H1 (cell line): ENCODE data around the gene ANAPC15. TPM values are rescaled to one million over a fixed set of nuclear protein-coding genes. Genes with fewer than 3 reads are reported as not detected.
A peak's percentile ranks its signal among the peaks of the same experiment; 100 is the strongest.

Experiments used
- CTCF ChIA-PET: fragments of 300-600 bp; sonication (Branson Sonifier 250); formaldehyde crosslinking; loops from one replicate; lab custom pipeline; 2021; ENCODE audit not compliant: partially characterized antibody; lab: Charles Lee
- POLR2A ChIA-PET: fragments of 300-600 bp; sonication (Branson Sonifier 250); formaldehyde crosslinking; loops from one replicate; lab custom pipeline; 2021; ENCODE audit warnings: inconsistent platforms; ENCODE audit not compliant: partially characterized antibody; lab: Charles Lee
- DNase-seq, 2 experiments: peaks; one replicate each; pipeline versions ENCODE4 v3.0.0 to v3.0.0-alpha.2; 2010 to 2022; ENCODE audit warnings: low spot score in 2 of 2, low read depth in 1 of 2, mixed read lengths in 1 of 2
- FAIRE-seq: peaks from 2 replicates; lab custom pipeline; 2011; peaks lifted over from hg19 to GRCh38; lab: Jason Lieb, UNC
- H2AFZ ChIP-seq: 2 replicates; pipeline ENCODE4 v1.8.1; 2012; ENCODE audit warnings: low read length, inconsistent platforms
- H2AK5ac ChIP-seq: 2 replicates; pipeline ENCODE4 v1.6.1; 2013; ENCODE audit warnings: low read depth, low read length
- H2BK120ac ChIP-seq: replicated peaks from 2 replicates; pipeline ENCODE3; 2013; ENCODE audit warnings: low read depth, low read length, inconsistent platforms
- H2BK12ac ChIP-seq: 2 replicates; pipeline ENCODE4 v1.6.1; 2013; ENCODE audit warnings: low read depth, low read length
- H2BK15ac ChIP-seq: 2 replicates; pipeline ENCODE4 v1.6.1; 2013; ENCODE audit warnings: low read length
- H2BK20ac ChIP-seq: 2 replicates; pipeline ENCODE4 v1.6.1; 2013; ENCODE audit warnings: low read length
- H2BK5ac ChIP-seq: 2 replicates; pipeline ENCODE4 v1.6.1; 2013; ENCODE audit warnings: low read depth, low read length
- H3K14ac ChIP-seq: 2 replicates; pipeline ENCODE4 v1.6.1; 2013; ENCODE audit warnings: inconsistent platforms; ENCODE audit not compliant: insufficient read length
- H3K18ac ChIP-seq: 2 replicates; pipeline ENCODE4 v1.6.1; 2013; ENCODE audit warnings: low read length; ENCODE audit errors: extremely low read depth
- H3K23ac ChIP-seq: 2 replicates; pipeline ENCODE4 v1.6.1; 2013; ENCODE audit warnings: inconsistent platforms; ENCODE audit not compliant: insufficient read length
- H3K23me2 ChIP-seq: 2 replicates; pipeline ENCODE4 v1.6.1; 2013; ENCODE audit warnings: low read depth, low read length
- H3K27ac ChIP-seq: 2 replicates; pipeline ENCODE4 v1.6.1; 2011; ENCODE audit warnings: low read depth, low read length, inconsistent platforms
- H3K27me3 ChIP-seq, 4 experiments: replicated peaks in 1 of 4; 1 replicate in 1 of 4; 2 replicates in 3 of 4; pipeline versions ENCODE4 v1.6.1 to v1.8.1; 2011 to 2013; ENCODE audit warnings: low read length in 3 of 4, mild to moderate bottlenecking in 3 of 4, inconsistent platforms in 2 of 4, mixed read lengths in 2 of 4, moderate library complexity in 1 of 4; ENCODE audit not compliant: control insufficient read depth in 3 of 4, insufficient read depth in 3 of 4; ENCODE audit errors: extremely low read depth in 1 of 4
- H3K36me3 ChIP-seq, 4 experiments: 2 replicates each; pipeline versions ENCODE4 v1.6.1 to v1.8.1; 2011 to 2013; ENCODE audit warnings: mild to moderate bottlenecking in 4 of 4, low read length in 3 of 4, moderate library complexity in 2 of 4, control low read depth in 1 of 4, inconsistent platforms in 1 of 4; ENCODE audit not compliant: insufficient read depth in 4 of 4, control insufficient read depth in 2 of 4
- H3K4ac ChIP-seq: replicated peaks from 2 replicates; pipeline ENCODE3; 2013; ENCODE audit warnings: low read length, low read depth, mixed read lengths, inconsistent platforms; ENCODE audit not compliant: insufficient read length
- H3K4me1 ChIP-seq, 4 experiments: replicated peaks in 1 of 4; 1 replicate in 1 of 4; 2 replicates in 3 of 4; pipeline versions ENCODE4 v1.6.1 to v1.8.1; 2011 to 2013; ENCODE audit warnings: low read length in 3 of 4, inconsistent platforms in 2 of 4, mixed read lengths in 1 of 4; ENCODE audit not compliant: insufficient read depth in 4 of 4, control insufficient read depth in 3 of 4
- H3K4me2 ChIP-seq, 2 experiments: 2 replicates each; pipeline versions ENCODE4 v1.6.1 to v1.8.1; 2011 to 2013; ENCODE audit warnings: low read depth in 2 of 2, low read length in 2 of 2, control low read depth in 1 of 2, inconsistent platforms in 1 of 2, mild to moderate bottlenecking in 1 of 2; ENCODE audit not compliant: insufficient read depth in 1 of 2
- H3K4me3 ChIP-seq, 4 experiments: fragments of 200-600, 300-600 bp in 1 of 4; sonication (generic), shearing (Covaris generic), sonication (Bioruptor Twin) in 1 of 4; 2 replicates each; pipeline versions ENCODE4 v1.5.1 to v1.8.1; 2011 to 2016; ENCODE audit warnings: low read length in 4 of 4, low read depth in 3 of 4, control low read depth in 2 of 4, inconsistent platforms in 2 of 4, mild to moderate bottlenecking in 2 of 4, mixed read lengths in 1 of 4, moderate library complexity in 1 of 4; ENCODE audit not compliant: insufficient read depth in 2 of 4; ENCODE audit errors: extremely low read depth in 1 of 4
- H3K56ac ChIP-seq: replicated peaks from 2 replicates; pipeline ENCODE3; 2013; ENCODE audit warnings: low read depth, mild to moderate bottlenecking, mixed read lengths, low read length, inconsistent platforms; ENCODE audit not compliant: insufficient read length
- H3K79me1 ChIP-seq: 2 replicates; pipeline ENCODE4 v1.6.1; 2013; ENCODE audit warnings: low read depth, low read length, control low read depth
- H3K79me2 ChIP-seq, 2 experiments: 2 replicates each; pipeline versions ENCODE4 v1.6.1 to v1.8.1; 2012 to 2013; ENCODE audit warnings: low read length in 2 of 2, mild to moderate bottlenecking in 2 of 2, inconsistent platforms in 1 of 2; ENCODE audit not compliant: insufficient read depth in 2 of 2, control insufficient read depth in 1 of 2
- H3K9ac ChIP-seq, 4 experiments: replicated peaks in 1 of 4; 1 replicate in 1 of 4; 2 replicates in 3 of 4; pipeline versions ENCODE4 v1.6.1 to v1.8.1; 2011 to 2013; ENCODE audit warnings: low read depth in 3 of 4, low read length in 3 of 4, control low read depth in 2 of 4, mild to moderate bottlenecking in 2 of 4, moderate library complexity in 2 of 4, inconsistent platforms in 1 of 4; ENCODE audit errors: extremely low read depth in 1 of 4
- H3K9me3 ChIP-seq, 2 experiments: 2 replicates each; pipeline versions ENCODE4 v1.6.1 to v1.8.1; 2012 to 2013; ENCODE audit warnings: mild to moderate bottlenecking in 2 of 2, moderate library complexity in 2 of 2, control low read depth in 1 of 2, inconsistent platforms in 1 of 2, low read depth in 1 of 2, low read length in 1 of 2, mixed read lengths in 1 of 2; ENCODE audit not compliant: insufficient read depth in 2 of 2
- H4K20me1 ChIP-seq, 2 experiments: replicated peaks in 1 of 2; 2 replicates each; pipeline versions ENCODE3 to v1.8.1; 2011 to 2013; ENCODE audit warnings: inconsistent platforms in 2 of 2, low read length in 2 of 2, mild to moderate bottlenecking in 1 of 2; ENCODE audit not compliant: insufficient read depth in 2 of 2, control insufficient read depth in 1 of 2
- H4K5ac ChIP-seq: 2 replicates; pipeline ENCODE4 v1.6.1; 2013; ENCODE audit warnings: low read length, low read depth, mixed read lengths, inconsistent platforms; ENCODE audit not compliant: insufficient read length
- H4K8ac ChIP-seq: 2 replicates; pipeline ENCODE4 v1.8.0; 2013; ENCODE audit warnings: mild to moderate bottlenecking, moderate library complexity, low read length, inconsistent platforms; ENCODE audit not compliant: insufficient read depth; ENCODE audit errors: extremely low read depth
- H4K91ac ChIP-seq: replicated peaks from 2 replicates; pipeline ENCODE3; 2013; ENCODE audit warnings: low read length, mixed read lengths, inconsistent platforms; ENCODE audit not compliant: insufficient read length
- BACH1 ChIP-seq: IDR thresholded peaks from 2 replicates; pipeline ENCODE4 v1.6.1; 2012; ENCODE audit warnings: low read length, improper control_type of control experiment
- CBX8 ChIP-seq: fragments of 300-800, 300-1000 bp; sonication (generic); IDR thresholded peaks from 2 replicates; pipeline ENCODE4 v1.7.1; 2016; ENCODE audit warnings: low read depth, low read length, borderline replicate concordance
- CHD2 ChIP-seq: IDR thresholded peaks from 2 replicates; pipeline ENCODE4 v1.6.1; 2012; ENCODE audit warnings: low read length, improper control_type of control experiment
- CREB1 ChIP-seq: IDR thresholded peaks from 2 replicates; pipeline ENCODE4 v1.6.1; 2012; ENCODE audit warnings: inconsistent platforms
- JUND ChIP-seq: IDR thresholded peaks from 2 replicates; pipeline ENCODE4 v1.6.1; 2011; ENCODE audit warnings: mild to moderate bottlenecking, improper control_type of control experiment, low read length
- NANOG ChIP-seq: IDR thresholded peaks from 2 replicates; pipeline ENCODE4 v1.6.1; 2011; ENCODE audit warnings: low read length, low read depth, mild to moderate bottlenecking, inconsistent platforms; ENCODE audit not compliant: insufficient read depth, poor library complexity, severe bottlenecking
- RBBP5 ChIP-seq: IDR thresholded peaks from 2 replicates; pipeline ENCODE4 v1.7.1; 2012; ENCODE audit warnings: low read depth, mild to moderate bottlenecking, inconsistent platforms, low read length, moderate library complexity, borderline replicate concordance
- RFX5 ChIP-seq: IDR thresholded peaks from 2 replicates; pipeline ENCODE4 v1.6.1; 2011; ENCODE audit warnings: low read depth, low read length, improper control_type of control experiment, borderline replicate concordance
- SAP30 ChIP-seq: fragments of 300-600 bp; sonication (generic); IDR thresholded peaks from 2 replicates; pipeline ENCODE4 v1.7.1; 2012; ENCODE audit warnings: low read length, moderate library complexity, mild to moderate bottlenecking, inconsistent platforms; ENCODE audit not compliant: insufficient read depth, insufficient replicate concordance
- SP2 ChIP-seq: IDR thresholded peaks from 2 replicates; pipeline ENCODE4 v1.6.1; 2012; ENCODE audit warnings: mild to moderate bottlenecking, low read length, inconsistent platforms
- SP4 ChIP-seq: IDR thresholded peaks from 2 replicates; pipeline ENCODE4 v1.6.1; 2012; ENCODE audit warnings: low read length, inconsistent platforms
- SRF ChIP-seq: IDR thresholded peaks from 2 replicates; pipeline ENCODE4 v1.6.1; 2011; ENCODE audit warnings: mild to moderate bottlenecking, low read depth, low read length, moderate library complexity
- TAF7 ChIP-seq: optimal IDR thresholded peaks from 2 replicates; pipeline ENCODE3; 2011; ENCODE audit warnings: low read depth, mild to moderate bottlenecking, inconsistent platforms, low read length, moderate library complexity, borderline replicate concordance
- TCF12 ChIP-seq: IDR thresholded peaks from 2 replicates; pipeline ENCODE4 v1.6.1; 2011; ENCODE audit warnings: low read depth, mild to moderate bottlenecking, low read length
- WGBS, 2 experiments: shearing (Covaris generic) in 1 of 2; methylation state at CpG; one replicate each; pipeline versions ENCODE4 v1.1.6 to v1.1.7; 2013 to 2015; ENCODE audit warnings: low lambda C conversion rate in 2 of 2, mixed read lengths in 2 of 2, inconsistent platforms in 1 of 2, low coverage in 1 of 2, missing lambda C conversion rate in 1 of 2; ENCODE audit not compliant: insufficient replicate concordance in 2 of 2, insufficient coverage in 1 of 2, insufficient read length in 1 of 2; ENCODE audit errors: extremely low coverage in 1 of 2, missing lambda C conversion rate in 1 of 2; 5-methylcytosine and 5-hydroxymethylcytosine counted together
- polyA plus RNA-seq, 7 experiments: library from polyadenylated mRNA; depleted of rRNA in 3 of 7; stranded (reverse) in 5 of 7; unstranded in 2 of 7; fragments of >200 nt in 5 of 7; fragments of 200-250 nt in 2 of 7; gene quantifications; 1 replicate in 5 of 7; 2 replicates in 1 of 7; 4 replicates in 1 of 7; pipeline versions ENCODE4 v1.2.1 to v1.2.3, GENCODE V29; 2011 to 2013; ENCODE audit warnings: missing spikeins in 2 of 7, mixed read lengths in 2 of 7
- total RNA-seq: library from RNA; stranded (reverse); fragmentation: NEBNext Ultra II Directional; extraction: Animal tissue kit (Norgen Biotek cat#: 25700); gene quantifications from 2 replicates; pipeline ENCODE4 v1.2.1, GENCODE V29; 2021

The ANAPC15 gene
- total and polyA plus RNA-seq, 2 of the 8 experiments (the other 6 are each of a cell fraction or from before 2014, with no cell fraction given), result 66.2 to 74.9 TPM

- Histone ChIP-seq H4K5ac (no peak overlapping the region), H3K18ac (no peak overlapping the region), H3K9me3 (no peaks in the 10 kb centered on the region), H2BK20ac (no peak overlapping the region), H4K8ac (no peak overlapping the region; the same call in 1 of the 2 replicates), H3K4me3 (no peak overlapping the region), H2BK15ac (no peak overlapping the region), H3K56ac (no peak overlapping the region), H3K27me3 (no peaks in the 10 kb centered on the region), H2AK5ac (no peak overlapping the region), H4K91ac (no peak overlapping the region), H2BK120ac (no peak overlapping the region), H2AFZ (no peak overlapping the region), H4K20me1 (peaks cover 2 to 16% of the 10 kb centered on the region in 2 experiments), H2BK5ac (no peak overlapping the region), H3K23me2 (peaks cover 6% of the 10 kb centered on the region), H2BK12ac (no peak overlapping the region), H3K27ac (0 out of 2 replicates have a peak overlapping the region, but pooled peaks have one; percentile 10), H3K14ac (no peak overlapping the region), H3K4ac (no peak overlapping the region), H3K9ac (peak overlapping the region in 1 of 4 experiments; percentile 22; a peak in 2 of 7 replicates), H3K79me1 (peaks cover 13% of the 10 kb centered on the region), H3K4me2 (no peak overlapping the region), H3K23ac (no peak overlapping the region), H3K36me3 (peaks cover 22 to 32% (median 29%) of the 10 kb centered on the region in 4 experiments), H3K4me1 (peaks cover 3 to 14% (median 5%) of the 10 kb centered on the region in 4 experiments; a peak in 6 of 7 replicates), H3K79me2 (peaks cover 10 to 34% of the 10 kb centered on the region in 2 experiments)
- CTCF ChIA-PET, result interaction anchor here (1.0 to 14.0 kb wide), 6 partner anchors 8 to 124 kb away, joined by 3 to 423 read pairs (median 14); no protein-coding TSS in a partner anchor
- DNase-seq (no peak), FAIRE-seq (no peak)
- WGBS, 2 experiments, result 91% methylated on average over 1 of the region's 1 CpG; no CpG with 5 or more reads in 1 of the 2 experiments
- POLR2A ChIA-PET, result interaction anchor here (0.6 to 14.4 kb wide), 12 partner anchors 7 to 571 kb away, joined by 3 to 144 read pairs (median 5); partner anchors contain the start of genes ANAPC15 and LRRC51
- no peak for TF ChIP-seq SAP30
- no peak for TF ChIP-seq SRF
- no peak for TF ChIP-seq SP2
- no peak for TF ChIP-seq CBX8
- TF ChIP-seq NANOG, result no peak
- TF ChIP-seq TAF7, result no peak
- TF ChIP-seq CHD2, result no peak
- TF ChIP-seq CREB1, result no peak
- no peak for TF ChIP-seq RBBP5
- TF ChIP-seq TCF12, result no peak
- no peak for TF ChIP-seq SP4
- no peak for TF ChIP-seq RFX5
- no peak for TF ChIP-seq JUND
- TF ChIP-seq BACH1, result no peak
These were observed 12.0 kb downstream of the ANAPC15 start for GRCh38 chr11:72100462-72100861.
